Muscle of leg (tissue), 11 donors: ENCODE measurements around the gene C9orf57. TPM values are rescaled to one million over a fixed set of nuclear protein-coding genes. Genes with fewer than 3 reads are reported as not detected.

ENCODE experiments used
- DNase-seq: peaks from one replicate; pipeline ENCODE4 v3.0.0; 2013
- H3K27ac ChIP-seq: one replicate; pipeline ENCODE4 v1.5.1; 2013; ENCODE audit warnings: mild to moderate bottlenecking, low read length, control low read depth
- H3K27me3 ChIP-seq: one replicate; pipeline ENCODE4 v1.6.1; 2013; ENCODE audit warnings: low read length; ENCODE audit not compliant: control insufficient read depth, insufficient read depth
- H3K36me3 ChIP-seq: one replicate; pipeline ENCODE4 v1.6.1; 2013; ENCODE audit warnings: low read length; ENCODE audit not compliant: control insufficient read depth, insufficient read depth
- H3K4me1 ChIP-seq: one replicate; pipeline ENCODE4 v1.6.1; 2013; ENCODE audit warnings: low read length; ENCODE audit not compliant: control insufficient read depth, insufficient read depth
- H3K4me3 ChIP-seq: one replicate; pipeline ENCODE4 v1.5.1; 2013; ENCODE audit warnings: low read length, control low read depth
- H3K9me3 ChIP-seq: replicated peaks from 2 replicates; pipeline ENCODE4 v1.6.1; 2013; ENCODE audit warnings: low read depth, low read length; ENCODE audit not compliant: control insufficient read depth
- WGBS: methylation state at CpG from one replicate; pipeline ENCODE4 v1.1.5; 2013; ENCODE audit warnings: missing lambda C conversion rate; ENCODE audit not compliant: insufficient coverage; 5-methylcytosine and 5-hydroxymethylcytosine counted together
- polyA plus RNA-seq, 8 donors: library from polyadenylated mRNA; unstranded; fragments of 120-200 nt; gene quantifications; one replicate each; pipeline versions ENCODE4 v1.2.1 to v1.2.3, GENCODE V29; 2013; ENCODE audit warnings: inconsistent platforms in 1 of 8, low replicate concordance in 1 of 8; ENCODE audit not compliant: insufficient read length in 8 of 8, insufficient read depth in 1 of 8
- total RNA-seq: library from RNA; stranded (reverse); fragments of 120-200 nt; gene quantifications from one replicate; pipeline ENCODE4 v1.2.4, GENCODE V29; 2013

The C9orf57 gene
- total and polyA plus RNA-seq, 9 donors, result not detected

- no peak for DNase-seq
- Histone ChIP-seq H3K4me1 (no peaks in the 10 kb centered on the region), H3K9me3 (no peaks in the 10 kb centered on the region), H3K4me3 (no peak overlapping the region), H3K36me3 (no peaks in the 10 kb centered on the region), H3K27me3 (no peaks in the 10 kb centered on the region), H3K27ac (no peak overlapping the region)
- WGBS, result 90% methylated on average over 6 of the region's 8 CpGs
These were observed 13.6 kb downstream of the C9orf57 start for GRCh38 chr9:72046630-72047456.

DNA sequence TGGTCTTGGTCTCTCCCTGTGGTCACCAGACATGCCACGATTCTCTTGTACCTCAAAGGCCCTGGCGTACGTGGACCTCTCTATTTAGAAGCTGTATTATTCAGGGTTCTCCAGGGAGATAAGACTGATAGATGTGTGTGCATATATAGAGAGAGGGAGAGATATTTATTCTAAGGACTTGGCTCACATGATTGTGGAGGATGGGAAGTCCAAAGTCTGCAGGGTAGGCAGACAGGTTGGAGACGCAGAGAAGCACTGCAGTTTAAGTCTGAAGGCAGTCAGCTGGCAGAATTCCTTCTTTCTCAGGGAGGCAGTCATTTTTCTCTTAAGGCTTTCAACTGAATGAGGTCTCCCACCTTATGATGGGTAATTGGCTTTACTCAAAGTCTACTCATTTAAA, 16.3 kb downstream of the C9orf57 start:
- H3K9me3 ChIP-seq, result no peaks in the 10 kb centered on the region
- H3K27ac ChIP-seq, result no peak overlapping the region
- 96% methylated on average over 3 of the region's 4 CpGs for WGBS
- no peaks in the 10 kb centered on the region for H3K36me3 ChIP-seq
- no peak for DNase-seq
- H3K4me1 ChIP-seq, result no peaks in the 10 kb centered on the region
- H3K4me3 ChIP-seq, result no peak overlapping the region
- no peaks in the 10 kb centered on the region for H3K27me3 ChIP-seq

DNA sequence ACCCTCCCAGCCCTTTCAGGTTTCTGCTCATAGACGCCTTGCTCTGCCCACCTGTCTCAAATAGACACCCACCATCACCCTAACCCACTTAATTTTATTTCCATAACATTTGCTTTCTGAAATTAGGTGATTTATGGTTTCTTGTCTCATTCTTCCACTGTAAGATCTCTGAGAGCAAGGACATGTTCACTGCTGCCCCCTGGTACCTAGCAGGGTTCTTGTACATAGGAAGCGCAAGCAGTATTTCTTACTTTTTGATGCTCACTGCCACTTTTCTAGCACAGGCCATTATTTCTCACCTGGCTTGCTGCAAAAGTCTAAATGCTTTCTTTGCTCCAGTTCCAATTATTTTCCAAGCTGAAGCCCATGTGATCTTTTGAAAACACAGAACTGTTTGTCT, 16.8 kb downstream of the C9orf57 start:
- no peaks in the 10 kb centered on the region for H3K9me3 ChIP-seq
- no peak for DNase-seq
- H3K4me1 ChIP-seq, result no peaks in the 10 kb centered on the region
- WGBS, result 100% methylated on average over 1 of the region's 2 CpGs
- H3K27me3 ChIP-seq, result no peaks in the 10 kb centered on the region
- H3K36me3 ChIP-seq, result no peaks in the 10 kb centered on the region
- no peak overlapping the region for H3K4me3 ChIP-seq
- no peak overlapping the region for H3K27ac ChIP-seq

DNA sequence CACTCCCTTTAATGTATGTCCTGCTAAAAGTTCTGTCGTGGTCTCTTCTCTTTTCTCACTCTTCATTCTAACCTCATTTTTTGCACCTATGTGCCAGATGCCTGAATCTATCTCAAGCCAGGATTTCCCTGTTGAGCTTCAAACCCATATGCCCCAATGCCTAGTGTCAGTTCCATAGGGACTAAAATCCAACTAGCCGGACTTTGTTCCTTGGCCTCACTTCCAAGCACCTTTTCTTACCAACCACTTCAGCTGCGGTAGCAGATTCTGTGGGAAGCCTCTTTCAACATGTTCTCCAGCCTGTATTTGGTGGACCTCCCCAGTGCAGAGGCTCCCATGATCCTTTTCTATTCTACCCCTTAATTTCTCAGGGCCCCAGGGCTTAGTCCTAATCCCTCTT, 17.5 kb downstream of the C9orf57 start:
- no peaks in the 10 kb centered on the region for H3K27me3 ChIP-seq
- H3K36me3 ChIP-seq, result no peaks in the 10 kb centered on the region
- H3K4me1 ChIP-seq, result no peaks in the 10 kb centered on the region
- no peak overlapping the region for H3K27ac ChIP-seq
- no peak for DNase-seq
- 54% methylated on average over 3 of the region's 3 CpGs for WGBS
- H3K9me3 ChIP-seq, result no peaks in the 10 kb centered on the region
- H3K4me3 ChIP-seq, result no peak overlapping the region

DNA sequence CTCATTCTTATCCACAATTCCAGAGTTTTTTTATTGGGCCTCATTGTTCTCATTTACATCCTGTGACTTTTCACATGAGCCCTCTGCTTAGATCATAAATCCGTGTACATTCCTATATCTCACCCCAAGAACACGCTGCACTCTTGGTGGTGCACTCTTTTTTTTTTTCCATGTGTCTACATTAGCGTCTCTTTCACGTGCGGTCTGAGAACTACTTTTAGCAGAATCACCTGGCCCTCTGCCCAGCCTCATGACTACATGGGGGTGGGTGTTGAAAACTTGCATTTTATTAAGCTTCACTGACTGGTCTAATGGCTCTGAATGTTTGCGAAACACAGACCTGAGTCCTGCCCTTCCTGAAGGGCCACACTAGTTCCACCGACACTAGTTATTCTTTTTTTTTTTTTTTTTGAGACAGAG, 18.6 kb downstream of the C9orf57 start:
- Histone ChIP-seq H3K27me3 (no peaks in the 10 kb centered on the region), H3K9me3 (no peaks in the 10 kb centered on the region), H3K36me3 (no peaks in the 10 kb centered on the region), H3K4me1 (no peaks in the 10 kb centered on the region), H3K4me3 (no peak overlapping the region), H3K27ac (no peak overlapping the region)
- DNase-seq, result peak; percentile 74
- 16% methylated on average over 4 of the region's 7 CpGs for WGBS

GRCh38 chr9:72041369-72041768, 19.0 kb downstream of the C9orf57 start:
- WGBS, result no CpG with 5 or more reads among the region's 3 CpGs

DNA sequence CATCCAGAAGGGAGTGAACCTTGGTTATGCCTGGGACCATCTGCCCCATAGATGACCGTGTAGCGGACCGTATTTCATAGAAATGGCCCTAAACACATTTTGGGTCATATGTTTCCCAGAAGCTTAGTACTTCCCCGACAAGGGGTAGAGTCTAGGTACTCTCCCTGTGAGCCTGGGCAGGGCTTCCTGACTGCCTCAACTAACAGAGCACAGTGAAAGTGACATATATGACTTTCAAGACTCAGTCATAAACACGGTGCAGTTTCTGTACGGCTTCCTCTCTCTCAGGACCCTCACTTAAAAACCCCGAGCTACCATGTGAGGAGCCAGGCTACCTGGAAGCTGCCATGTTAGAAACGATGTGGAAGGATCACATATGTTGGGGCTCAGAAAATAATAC, 20.9 kb downstream of the C9orf57 start:
- no peaks in the 10 kb centered on the region for H3K27me3 ChIP-seq
- H3K4me1 ChIP-seq, result no peaks in the 10 kb centered on the region
- no peak overlapping the region for H3K27ac ChIP-seq
- 89% methylated on average over 6 of the region's 8 CpGs for WGBS
- no peak overlapping the region for H3K4me3 ChIP-seq
- H3K9me3 ChIP-seq, result no peaks in the 10 kb centered on the region
- no peak for DNase-seq
- H3K36me3 ChIP-seq, result no peaks in the 10 kb centered on the region

More at GRCh38 chr9:72041369-72041768, 19.0 kb downstream of the C9orf57 start:
- H3K9me3 ChIP-seq, result no peaks in the 10 kb centered on the region
- no peak overlapping the region for H3K27ac ChIP-seq
- no peaks in the 10 kb centered on the region for H3K36me3 ChIP-seq
- no peak overlapping the region for H3K4me3 ChIP-seq
- no peak for DNase-seq
- no peaks in the 10 kb centered on the region for H3K4me1 ChIP-seq
- H3K27me3 ChIP-seq, result no peaks in the 10 kb centered on the region

DNA sequence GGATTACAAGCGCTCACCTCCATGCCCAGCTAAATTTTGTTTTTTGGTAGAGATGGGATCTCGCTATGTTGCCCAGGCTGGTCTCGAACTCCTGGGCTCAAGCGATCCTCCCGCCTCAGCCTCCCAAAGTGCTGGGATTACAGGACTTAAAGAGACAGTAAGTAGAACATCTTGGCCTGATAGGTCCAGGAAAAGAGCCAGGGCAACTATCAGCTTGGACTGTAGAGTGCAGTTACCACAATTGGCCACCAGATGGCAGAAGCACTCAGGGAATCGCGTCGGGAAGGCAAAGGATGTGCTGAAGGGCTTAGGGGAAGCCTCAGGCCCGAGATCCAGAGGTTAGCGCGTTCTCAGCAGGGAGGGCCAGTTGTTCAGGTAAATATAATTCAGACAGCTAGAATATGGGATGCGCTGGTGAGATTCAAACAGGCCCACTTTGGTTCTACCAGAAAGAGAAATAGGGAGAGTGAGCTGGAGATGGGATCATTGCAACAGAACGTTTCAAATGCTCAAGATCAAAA, 21.5 kb downstream of the C9orf57 start:
- DNase-seq, result peak; percentile 89
- Histone ChIP-seq H3K9me3 (no peaks in the 10 kb centered on the region), H3K4me1 (no peaks in the 10 kb centered on the region), H3K36me3 (no peaks in the 10 kb centered on the region), H3K4me3 (no peak overlapping the region), H3K27me3 (no peaks in the 10 kb centered on the region), H3K27ac (no peak overlapping the region)
- WGBS, result 3% methylated on average over 4 of the region's 13 CpGs

DNA sequence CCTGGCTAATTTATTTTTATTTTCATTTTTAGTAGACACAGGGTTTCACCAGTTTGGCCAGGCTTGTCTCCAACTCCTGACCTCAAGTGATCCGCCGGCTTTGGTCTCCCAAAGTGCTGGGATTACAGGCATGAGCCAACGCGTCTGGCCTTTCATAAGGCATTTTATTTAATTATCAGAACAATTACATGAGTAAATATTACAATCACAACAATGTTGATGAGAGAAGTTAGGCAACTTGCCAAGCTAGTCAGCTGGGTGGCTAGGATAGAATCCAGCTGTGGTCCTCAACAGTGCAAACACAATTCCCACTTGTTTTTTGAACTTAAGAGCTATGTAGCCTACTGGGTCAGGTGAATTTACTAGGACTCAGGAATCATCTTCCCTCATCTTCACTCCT, 22.0 kb downstream of the C9orf57 start:
- no CpG with 5 or more reads among the region's 4 CpGs for WGBS
- H3K27ac ChIP-seq, result no peak overlapping the region
- no peaks in the 10 kb centered on the region for H3K27me3 ChIP-seq
- peak; percentile 61 for DNase-seq
- H3K4me1 ChIP-seq, result no peaks in the 10 kb centered on the region
- H3K4me3 ChIP-seq, result no peak overlapping the region
- no peaks in the 10 kb centered on the region for H3K9me3 ChIP-seq
- no peaks in the 10 kb centered on the region for H3K36me3 ChIP-seq

GRCh38 chr9:72037571-72037970, 22.8 kb downstream of the C9orf57 start:
- no peak overlapping the region for H3K27ac ChIP-seq
- 39% methylated on average over 3 of the region's 4 CpGs for WGBS
- H3K36me3 ChIP-seq, result no peaks in the 10 kb centered on the region
- H3K4me3 ChIP-seq, result no peak overlapping the region
- no peaks in the 10 kb centered on the region for H3K4me1 ChIP-seq
- no peaks in the 10 kb centered on the region for H3K9me3 ChIP-seq
- no peaks in the 10 kb centered on the region for H3K27me3 ChIP-seq
- DNase-seq, result peak; percentile 86
